HepG2 (cell line): ENCODE data around the gene NFASC. TPM values are rescaled to one million over a fixed set of nuclear protein-coding genes. Genes with fewer than 3 reads are reported as not detected.

Experiments
- ATAC-seq: fragments of 200-7000 bp; cut with Tn5 transposase; 3 replicates; pipeline ENCODE4 v1.9.1; 2020; ENCODE audit warnings: mild to moderate bottlenecking, moderate library complexity
- BruUV-seq: library from RNA; stranded (reverse); fragments of 400-500 nt; replicated peaks from 2 replicates; lab custom pipeline; 2021; lab: Mats Ljungman, UMichigan
- CTCF ChIA-PET: fragments of 300-600 bp; formaldehyde crosslinking; extraction: SDS; loops from one replicate; lab custom pipeline; 2021; ENCODE audit warnings: low total read pairs, inconsistent platforms, low intra/inter-chr PET ratio; lab: Yijun Ruan, JAX
- POLR2A ChIA-PET: fragments of 350-600 bp; sonication (Branson Sonifier 250); formaldehyde crosslinking; loops from one replicate; lab custom pipeline; 2020; ENCODE audit warnings: antibody characterized with exemption, inconsistent platforms; lab: Yijun Ruan, JAX
- DNase-seq: peaks from one replicate; pipeline ENCODE4 v3.0.0-alpha.2; 2015; ENCODE audit warnings: low spot score
- FAIRE-seq: peaks from 3 replicates; lab custom pipeline; 2011; peaks lifted over from hg19 to GRCh38; lab: Jason Lieb, UNC
- H2AFZ ChIP-seq: one replicate; pipeline ENCODE4 v1.6.1; 2011; ENCODE audit warnings: low read length, inconsistent platforms
- H3K27ac ChIP-seq: fragments of 300-600 bp; 3 replicates; pipeline ENCODE4 v1.8.0; 2011; ENCODE audit warnings: mixed run types, mild to moderate bottlenecking, mixed read lengths, low read length, inconsistent platforms; ENCODE audit not compliant: insufficient read depth; ENCODE audit errors: extremely low read length
- H3K27me3 ChIP-seq, 2 experiments: fragments of 200-600 bp in 1 of 2; 2 replicates in 1 of 2; 3 replicates in 1 of 2; pipeline versions ENCODE4 v1.6.0 to v1.8.0; 2011; ENCODE audit warnings: low read length in 2 of 2, mild to moderate bottlenecking in 2 of 2, moderate library complexity in 2 of 2, inconsistent platforms in 1 of 2; ENCODE audit not compliant: insufficient read depth in 2 of 2, control insufficient read depth in 1 of 2
- H3K36me3 ChIP-seq, 2 experiments: fragments of 200-600 bp in 1 of 2; replicated peaks in 1 of 2; 2 replicates in 1 of 2; 3 replicates in 1 of 2; pipeline versions ENCODE4 v1.5.1 to v1.8.0; 2011; ENCODE audit warnings: low read length in 2 of 2, inconsistent platforms in 1 of 2; ENCODE audit not compliant: insufficient read depth in 2 of 2, control insufficient read depth in 1 of 2
- H3K4me1 ChIP-seq: 2 replicates; pipeline ENCODE4 v1.5.1; 2012; ENCODE audit warnings: low read length, inconsistent platforms; ENCODE audit not compliant: insufficient read depth
- H3K4me2 ChIP-seq: 2 replicates; pipeline ENCODE4 v1.6.0; 2011; ENCODE audit warnings: low read depth, low read length, inconsistent platforms
- H3K4me3 ChIP-seq, 3 experiments: fragments of 200-600 bp in 1 of 3; sonication (generic), shearing (Covaris generic) in 1 of 3; replicated peaks in 1 of 3; 2 replicates each; pipeline ENCODE4 v1.5.1; 2011 to 2016; ENCODE audit warnings: low read length in 3 of 3, inconsistent platforms in 2 of 3, low read depth in 2 of 3, mild to moderate bottlenecking in 2 of 3, control low read depth in 1 of 3, mixed read lengths in 1 of 3; ENCODE audit not compliant: insufficient read depth in 1 of 3
- H3K79me2 ChIP-seq: one replicate; pipeline ENCODE4 v1.6.1; 2011; ENCODE audit warnings: low read length, inconsistent platforms; ENCODE audit not compliant: insufficient read depth
- H3K9ac ChIP-seq: 2 replicates; pipeline ENCODE4 v1.6.0; 2011; ENCODE audit warnings: mild to moderate bottlenecking, low read depth, low read length, inconsistent platforms; ENCODE audit not compliant: insufficient read depth
- H3K9me3 ChIP-seq: 2 replicates; pipeline ENCODE4 v1.5.1; 2012; ENCODE audit warnings: mild to moderate bottlenecking, low read length
- H4K20me1 ChIP-seq: 2 replicates; pipeline ENCODE4 v1.6.0; 2011; ENCODE audit warnings: inconsistent platforms, mild to moderate bottlenecking, low read length, moderate library complexity; ENCODE audit not compliant: insufficient read depth
- AGO1 ChIP-seq: fragments of 200-400 bp; formaldehyde crosslinking; IDR thresholded peaks from 2 replicates; pipeline ENCODE4 v1.6.1; 2017; ENCODE audit warnings: mild to moderate bottlenecking, low read depth, low read length, moderate library complexity; ENCODE audit not compliant: poor library complexity, severe bottlenecking
- ARID3A ChIP-seq: IDR thresholded peaks from 2 replicates; pipeline ENCODE4 v1.6.1; 2012; ENCODE audit warnings: low read depth, low read length, improper control_type of control experiment
- E2F2 ChIP-seq: sonication (generic); formaldehyde crosslinking; IDR thresholded peaks from 2 replicates; pipeline ENCODE4 v1.4.0; 2020; ENCODE audit warnings: missing genetic modification reagents, borderline replicate concordance
- KDM2A ChIP-seq: sonication (generic); formaldehyde crosslinking; IDR thresholded peaks from 2 replicates; pipeline ENCODE4 v1.4.0; 2020; ENCODE audit warnings: low read depth, missing genetic modification reagents, borderline replicate concordance
- NFKB2 ChIP-seq: sonication (generic); formaldehyde crosslinking; IDR thresholded peaks from 2 replicates; pipeline ENCODE4 v1.4.0; 2020; ENCODE audit warnings: missing genetic modification reagents, borderline replicate concordance
- REPIN1 ChIP-seq: sonication (generic); formaldehyde crosslinking; IDR thresholded peaks from 2 replicates; pipeline ENCODE4 v1.8.0; 2022; ENCODE audit warnings: missing genetic modification reagents, low read depth, mild to moderate bottlenecking, borderline replicate concordance
- SIN3B ChIP-seq: fragments of 150-350 bp; IDR thresholded peaks from 2 replicates; pipeline ENCODE4 v1.6.1; 2014; ENCODE audit warnings: low read length
- TCF12 ChIP-seq, 2 experiments: fragments of 450-650 bp in 1 of 2; sonication (generic) in 1 of 2; formaldehyde crosslinking in 1 of 2; IDR thresholded peaks; 2 replicates each; pipeline versions ENCODE4 v1.6.1 to v1.8.0; 2017 to 2022; ENCODE audit warnings: antibody characterized with exemption in 1 of 2, mild to moderate bottlenecking in 1 of 2, missing genetic modification reagents in 1 of 2, moderate library complexity in 1 of 2
- ZKSCAN1 ChIP-seq: fragments of 150-350 bp; IDR thresholded peaks from 2 replicates; pipeline ENCODE4 v1.6.1; 2014; ENCODE audit warnings: low read length
- ZNF296 ChIP-seq: sonication (generic); formaldehyde crosslinking; conservative IDR thresholded peaks from 2 replicates; pipeline ENCODE4 v1.5.0; 2020; ENCODE audit warnings: mild to moderate bottlenecking, missing genetic modification reagents
- ZNF33A ChIP-seq: sonication (generic); formaldehyde crosslinking; IDR thresholded peaks from 2 replicates; pipeline ENCODE4 v1.5.1; 2020; ENCODE audit warnings: missing genetic modification reagents, mild to moderate bottlenecking, moderate library complexity, borderline replicate concordance
- WGBS: methylation state at CpG from one replicate; pipeline ENCODE4 v1.1.6; 2017; ENCODE audit warnings: low lambda C conversion rate; 5-methylcytosine and 5-hydroxymethylcytosine counted together
- in situ Hi-C: cut with HindIII; loops from 2 replicates; pipeline ENCODE4 v1.10.0; 2017; ENCODE audit warnings: low pct_unique_long_range_greater_than_20kb; ENCODE audit not compliant: extremely low pct_ligation_motif_present
- intact Hi-C: fragments of 100-400 bp; cut with micrococcal nuclease; formaldehyde crosslinking; loops from one replicate; pipeline ENCODE4 v1.10.0; 2022; ENCODE audit not compliant: unreplicated experiment
- polyA plus RNA-seq, 8 experiments: library from polyadenylated mRNA; depleted of rRNA in 3 of 8; stranded (reverse) in 7 of 8; unstranded in 1 of 8; fragments of >200 nt; fragmentation: Illumina TruSeq in 4 of 8; extraction: Trizol in 4 of 8; gene quantifications; 2 replicates each; pipeline versions ENCODE4 v1.2.1 to v1.2.3, GENCODE V29; 2011 to 2016; ENCODE audit warnings: low read depth in 4 of 8, missing spikeins in 1 of 8, mixed read lengths in 1 of 8; ENCODE audit not compliant: insufficient read depth in 1 of 8
- total RNA-seq, 5 experiments: library from RNA; depleted of rRNA; stranded (reverse); fragments of >200 nt; fragmentation: Illumina TruSeq; extraction: Trizol; gene quantifications; 2 replicates each; pipeline ENCODE4 v1.2.3, GENCODE V29; 2016; ENCODE audit warnings: low read depth in 1 of 5

Gene NFASC
- total and polyA plus RNA-seq, 2 of the 13 experiments (the other 11 are each of a cell fraction or from before 2014, with no cell fraction given): not detected

GRCh38 chr1:204841316-204841715 is 29.3 kb upstream of the NFASC start:
- ChIA-PET POLR2A (no interaction called here), CTCF (no interaction called here)
- Histone ChIP-seq H3K4me1 (no peaks in the 10 kb centered on the region), H3K27me3 (peaks cover 0 to 8% of the 10 kb centered on the region in 2 experiments; a peak in 2 of 5 replicates), H3K4me2 (no peak overlapping the region), H3K4me3 (no peak overlapping the region), H3K9me3 (no peaks in the 10 kb centered on the region), H3K27ac (no peak overlapping the region), H3K79me2 (no peaks in the 10 kb centered on the region), H2AFZ (no peak overlapping the region), H3K36me3 (no peaks in the 10 kb centered on the region), H3K9ac (no peak overlapping the region), H4K20me1 (no peaks in the 10 kb centered on the region)
- no TSS peak for BruUV-seq
- DNase-seq: no peak
- in situ Hi-C loops: no loop called here
- ATAC-seq: no peak
- no peak for FAIRE-seq
- WGBS: 0% methylated on average over 1 of the region's 1 CpG
- TF ChIP-seq REPIN1 (CRISPR knock-in tag) (no peak), AGO1 (no peak), TCF12 (IDR thresholded peaks at IDR 0.05) (no peak), TCF12 (CRISPR knock-in tag; IDR thresholded peaks at IDR 0.05) (no peak), NFKB2 (CRISPR knock-in tag) (no peak), ARID3A (no peak), ZNF296 (CRISPR knock-in tag) (no peak)
- intact Hi-C loops: no loop called here

- no peak overlapping the region for H3K27ac ChIP-seq
- TF ChIP-seq ZKSCAN1 (no peak), KDM2A (CRISPR knock-in tag) (no peak), ZNF33A (CRISPR knock-in tag) (no peak), SIN3B (no peak), E2F2 (no peak)
- ATAC-seq (no peak), DNase-seq (no peak), FAIRE-seq (no peak)
- intact Hi-C loops (no loop called here), in situ Hi-C loops (no loop called here)
- peaks cover 0 to 8% of the 10 kb centered on the region in 2 experiments; a peak in 2 of 5 replicates for H3K27me3 ChIP-seq
- WGBS: 0% methylated on average over 1 of the region's 2 CpGs
- no peak overlapping the region for H3K4me2 ChIP-seq
- H3K36me3 ChIP-seq: no peaks in the 10 kb centered on the region
- H3K4me3 ChIP-seq: no peak overlapping the region
- ChIA-PET CTCF (no interaction called here), POLR2A (no interaction called here)
- H2AFZ ChIP-seq: no peak overlapping the region
- no peaks in the 10 kb centered on the region for H4K20me1 ChIP-seq
- no TSS peak for BruUV-seq
- H3K9me3 ChIP-seq: no peaks in the 10 kb centered on the region
- no peaks in the 10 kb centered on the region for H3K4me1 ChIP-seq
- no peaks in the 10 kb centered on the region for H3K79me2 ChIP-seq
- H3K9ac ChIP-seq: no peak overlapping the region
Measured at GRCh38 chr1:204841798-204842197, 28.9 kb upstream of the NFASC start.
